ENCODE measurements around the gene PM20D2.

PM20D2 gene

GRCh38 chr6:89190741-89191140 is 44.9 kb downstream of the PM20D2 start:
- no peak overlapping the region for H3K4me3 ChIP-seq (ENCODE audit: low read depth, low read length)
- DNase-seq (ENCODE audit: low read depth): no peak

GRCh38 chr6:89194559-89194958 is 48.7 kb downstream of the PM20D2 start:
- no peak overlapping the region for H3K4me3 ChIP-seq (ENCODE audit: low read depth, low read length)
- no peak for DNase-seq (ENCODE audit: low read depth)

GRCh38 chr6:89197141-89197540 is 51.3 kb downstream of the PM20D2 start:
- no peak for DNase-seq (ENCODE audit: low read depth)
- H3K4me3 ChIP-seq (ENCODE audit: low read depth, low read length): no peak overlapping the region

GRCh38 chr6:89198235-89198634 is 52.4 kb downstream of the PM20D2 start:
- DNase-seq (ENCODE audit: low read depth): no peak
- no peak overlapping the region for H3K4me3 ChIP-seq (ENCODE audit: low read depth, low read length)

- DNase-seq (ENCODE audit: low read depth): no peak
- no peak overlapping the region for H3K4me3 ChIP-seq (ENCODE audit: low read depth, low read length)
Observed at GRCh38 chr6:89199579-89199978, 53.7 kb downstream of the PM20D2 start.

- no peak overlapping the region for H3K4me3 ChIP-seq (ENCODE audit: low read depth, low read length)
- no peak for DNase-seq (ENCODE audit: low read depth)
Observed at GRCh38 chr6:89200706-89201215, 54.9 kb downstream of the PM20D2 start.

- H3K4me3 ChIP-seq (ENCODE audit: low read depth, low read length): no peak overlapping the region
- DNase-seq (ENCODE audit: low read depth): no peak
Observed at GRCh38 chr6:89204096-89204495, 58.2 kb downstream of the PM20D2 start.

GRCh38 chr6:89205819-89206218 is 60.0 kb downstream of the PM20D2 start:
- H3K4me3 ChIP-seq (ENCODE audit: low read depth, low read length): no peak overlapping the region
- DNase-seq (ENCODE audit: low read depth): no peak

- H3K4me3 ChIP-seq (ENCODE audit: low read depth, low read length): no peak overlapping the region
- DNase-seq (ENCODE audit: low read depth): no peak
Observed at GRCh38 chr6:89208551-89208950, 62.7 kb downstream of the PM20D2 start.

- no peak for DNase-seq (ENCODE audit: low read depth)
Observed at GRCh38 chr6:89209457-89209856, 63.6 kb downstream of the PM20D2 start.

GRCh38 chr6:89212472-89212871 is 66.6 kb downstream of the PM20D2 start:
- no peak overlapping the region for H3K4me3 ChIP-seq (ENCODE audit: low read depth, low read length)
- DNase-seq (ENCODE audit: low read depth): no peak

More at GRCh38 chr6:89209457-89209856, 63.6 kb downstream of the PM20D2 start:
- H3K4me3 ChIP-seq (ENCODE audit: low read depth, low read length): no peak overlapping the region

- H3K4me3 ChIP-seq (ENCODE audit: low read depth, low read length): no peak overlapping the region
- DNase-seq (ENCODE audit: low read depth): no peak
Observed at GRCh38 chr6:89214197-89214596, 68.3 kb downstream of the PM20D2 start.

Measured in skeletal muscle cell (primary cell).